Prostate gland (tissue), 2 donors: ENCODE data around the gene GRID1. TPM values are rescaled to one million over a fixed set of nuclear protein-coding genes. Genes with fewer than 3 reads are reported as not detected.

ENCODE experiments used
- DNase-seq: peaks from one replicate; pipeline ENCODE4 v3.0.0-alpha.2; 2019; ENCODE audit warnings: low spot score
- H3K27ac ChIP-seq, 2 donors: fragments of 200-600 bp; sonication (generic); 2 replicates each; pipeline ENCODE4 v1.5.1; 2017 to 2019
- H3K27me3 ChIP-seq: fragments of 200-600 bp; sonication (generic); replicated peaks from 2 replicates; pipeline ENCODE4 v1.5.1; 2019; ENCODE audit not compliant: insufficient read depth
- H3K36me3 ChIP-seq, 2 donors: fragments of 200-600 bp; sonication (generic); 1 replicate in 1 of 2; 2 replicates in 1 of 2; pipeline versions ENCODE4 v1.5.1 to v1.8.1; 2017 to 2019
- H3K4me1 ChIP-seq: fragments of 200-600 bp; sonication (generic); replicated peaks from 2 replicates; pipeline ENCODE4 v1.5.1; 2019
- H3K4me3 ChIP-seq, 2 donors: fragments of 200-600 bp; sonication (generic); 2 replicates each; pipeline ENCODE4 v1.5.1; 2017 to 2019
- H3K9me3 ChIP-seq: fragments of 200-600 bp; sonication (generic); 2 replicates; pipeline ENCODE4 v1.5.1; 2017
- POLR2A ChIP-seq: fragments of 450-650 bp; IDR thresholded peaks from one replicate; pipeline ENCODE4 v1.6.1; 2016; ENCODE audit warnings: antibody characterized with exemption, mild to moderate bottlenecking
- POLR2AphosphoS5 ChIP-seq: sonication (generic); formaldehyde crosslinking; IDR thresholded peaks from one replicate; pipeline ENCODE4 v1.6.1; 2017; ENCODE audit warnings: antibody characterized with exemption
- WGBS: methylation state at CpG from one replicate; pipeline ENCODE4 v1.1.5; 2018; 5-methylcytosine and 5-hydroxymethylcytosine counted together
- intact Hi-C: fragments of 100-400 bp; cut with DNase I; formaldehyde crosslinking; loops from one replicate; pipeline ENCODE4 v1.14.2; 2022
- total RNA-seq, 2 donors: library from RNA; depleted of rRNA; stranded (reverse); fragments of >200 nt; gene quantifications; one replicate each; pipeline ENCODE4 v1.1.0, GENCODE V29; 2016
- TF ChIP-seq, protein P1 (sequence below), 4 experiments: fragments of 200-600 bp in 2 of 4; fragments of 450-650 bp in 2 of 4; sonication (generic) in 2 of 4; IDR thresholded peaks; 1 replicate in 3 of 4; 2 replicates in 1 of 4; pipeline ENCODE4 v1.5.1; 2016 to 2019; ENCODE audit warnings: antibody characterized with exemption in 4 of 4, mild to moderate bottlenecking in 2 of 4, moderate library complexity in 2 of 4

Gene GRID1
- total RNA-seq, 2 donors from 2014 or later: 1.0 to 10.0 TPM

- no peaks in the 10 kb centered on the region for H3K36me3 ChIP-seq
- no peaks in the 10 kb centered on the region for H3K9me3 ChIP-seq
- intact Hi-C loops: no loop called here
- no peak overlapping the region for H3K4me3 ChIP-seq
- H3K27ac ChIP-seq: no peak overlapping the region
- TF ChIP-seq, protein P1, sequence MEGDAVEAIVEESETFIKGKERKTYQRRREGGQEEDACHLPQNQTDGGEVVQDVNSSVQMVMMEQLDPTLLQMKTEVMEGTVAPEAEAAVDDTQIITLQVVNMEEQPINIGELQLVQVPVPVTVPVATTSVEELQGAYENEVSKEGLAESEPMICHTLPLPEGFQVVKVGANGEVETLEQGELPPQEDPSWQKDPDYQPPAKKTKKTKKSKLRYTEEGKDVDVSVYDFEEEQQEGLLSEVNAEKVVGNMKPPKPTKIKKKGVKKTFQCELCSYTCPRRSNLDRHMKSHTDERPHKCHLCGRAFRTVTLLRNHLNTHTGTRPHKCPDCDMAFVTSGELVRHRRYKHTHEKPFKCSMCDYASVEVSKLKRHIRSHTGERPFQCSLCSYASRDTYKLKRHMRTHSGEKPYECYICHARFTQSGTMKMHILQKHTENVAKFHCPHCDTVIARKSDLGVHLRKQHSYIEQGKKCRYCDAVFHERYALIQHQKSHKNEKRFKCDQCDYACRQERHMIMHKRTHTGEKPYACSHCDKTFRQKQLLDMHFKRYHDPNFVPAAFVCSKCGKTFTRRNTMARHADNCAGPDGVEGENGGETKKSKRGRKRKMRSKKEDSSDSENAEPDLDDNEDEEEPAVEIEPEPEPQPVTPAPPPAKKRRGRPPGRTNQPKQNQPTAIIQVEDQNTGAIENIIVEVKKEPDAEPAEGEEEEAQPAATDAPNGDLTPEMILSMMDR (IDR thresholded peaks at IDR 0.05): no peak
- no peak for TF ChIP-seq POLR2A
- no peak for TF ChIP-seq POLR2AphosphoS5
- 48% methylated on average over 3 of the region's 3 CpGs for WGBS
- no peaks in the 10 kb centered on the region for H3K4me1 ChIP-seq
- no peak for DNase-seq
- no peaks in the 10 kb centered on the region for H3K27me3 ChIP-seq
These were observed 571.1 kb downstream of the GRID1 start for GRCh38 chr10:85795460-85795859.

- intact Hi-C loops: loop anchor here (5.0 kb wide), 1 partner anchor 578 kb away; no protein-coding TSS in a partner anchor
- H3K27ac ChIP-seq: no peak overlapping the region
- WGBS: 23% methylated on average over 2 of the region's 2 CpGs
- no peak for DNase-seq
- TF ChIP-seq, protein P1 (IDR thresholded peaks at IDR 0.05): no peak
- TF ChIP-seq POLR2A: no peak
- TF ChIP-seq POLR2AphosphoS5: no peak
- no peaks in the 10 kb centered on the region for H3K9me3 ChIP-seq
- no peaks in the 10 kb centered on the region for H3K36me3 ChIP-seq
- no peaks in the 10 kb centered on the region for H3K27me3 ChIP-seq
- H3K4me3 ChIP-seq: no peak overlapping the region
- H3K4me1 ChIP-seq: no peaks in the 10 kb centered on the region
These were observed 572.0 kb downstream of the GRID1 start for GRCh38 chr10:85794553-85794952.

DNA sequence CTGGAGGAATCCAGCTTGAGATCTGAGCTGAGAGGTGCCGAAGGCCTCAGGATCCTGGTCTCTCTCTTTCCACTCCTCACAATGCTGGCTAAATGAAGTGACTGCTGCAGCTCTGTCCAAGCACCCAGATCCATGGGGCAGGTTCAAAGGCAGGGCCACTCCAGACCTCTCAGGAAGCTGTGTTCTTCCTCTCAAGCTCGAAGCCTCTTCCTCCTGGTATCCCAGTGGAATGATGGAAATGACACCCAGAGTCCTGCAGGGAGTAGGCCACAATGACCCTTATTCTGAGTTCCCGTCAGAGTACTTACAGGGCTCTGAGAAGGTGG, 574.1 kb downstream of the GRID1 start:
- DNase-seq: no peak
- Histone ChIP-seq H3K4me1 (no peaks in the 10 kb centered on the region), H3K36me3 (no peaks in the 10 kb centered on the region), H3K27me3 (no peaks in the 10 kb centered on the region), H3K4me3 (no peak overlapping the region), H3K9me3 (no peaks in the 10 kb centered on the region), H3K27ac (no peak overlapping the region)
- intact Hi-C loops: loop anchor here (5.0 kb wide), 1 partner anchor 580 kb away; no protein-coding TSS in a partner anchor
- TF ChIP-seq POLR2A (no peak), POLR2AphosphoS5 (no peak)
- TF ChIP-seq, protein P1 (IDR thresholded peaks at IDR 0.05): no peak
- 45% methylated on average over 3 of the region's 3 CpGs for WGBS

GRCh38 chr10:85791818-85792532, 574.6 kb downstream of the GRID1 start:
- no peak overlapping the region for H3K4me3 ChIP-seq
- intact Hi-C loops: loop anchor here (5.0 kb wide), 1 partner anchor 580 kb away; no protein-coding TSS in a partner anchor
- DNase-seq: no peak
- TF ChIP-seq, protein P1 (IDR thresholded peaks at IDR 0.05): peak in 1 of 4 experiments; percentile 11
- TF ChIP-seq POLR2AphosphoS5: no peak
- WGBS: 55% methylated on average over 5 of the region's 5 CpGs
- no peaks in the 10 kb centered on the region for H3K27me3 ChIP-seq
- H3K36me3 ChIP-seq: no peaks in the 10 kb centered on the region
- no peaks in the 10 kb centered on the region for H3K4me1 ChIP-seq
- H3K9me3 ChIP-seq: no peaks in the 10 kb centered on the region
- H3K27ac ChIP-seq: no peak overlapping the region
